Activated T-cell treated with anti-CD3 and anti-CD28 coated beads, Interleukin-2, amount 50 U/mL, for 4 hours (primary cell): ENCODE measurements around the gene KRTAP1-5. TPM values are rescaled to one million over a fixed set of nuclear protein-coding genes. Genes with fewer than 3 reads are reported as not detected.

Experiments
- total RNA-seq, 3 donors: library from RNA; stranded (reverse); gene quantifications; one replicate each; pipeline ENCODE4 v1.2.1, GENCODE V29; 2021

The KRTAP1-5 gene
- total RNA-seq, 3 donors from 2014 or later: not detected

Other genes with a start within 250 kb of the KRTAP1-5 start
- not detected for gene KRT27, start 244.7 kb downstream of the KRTAP1-5 start, total RNA-seq
- not detected for gene KRT28, start 227.2 kb downstream of the KRTAP1-5 start, total RNA-seq
- gene KRT10, start 204.6 kb downstream of the KRTAP1-5 start, total RNA-seq: 10 to 100 TPM; 48.7 to 50.0 (median 49.7) TPM
- not detected for gene KRT12, start 160.0 kb downstream of the KRTAP1-5 start, total RNA-seq
- gene KRT20, start 142.0 kb downstream of the KRTAP1-5 start, total RNA-seq: under 1 TPM; 0.19 to 0.30 (median 0.21) TPM
- not detected for gene KRT23, start 89.6 kb downstream of the KRTAP1-5 start, total RNA-seq
- gene KRT39, start 60.3 kb downstream of the KRTAP1-5 start, total RNA-seq: not detected
- not detected for gene KRT40, start 42.9 kb downstream of the KRTAP1-5 start, total RNA-seq
- gene KRTAP3-3, start 33.0 kb downstream of the KRTAP1-5 start, total RNA-seq: not detected
- not detected for gene KRTAP3-2, start 27.3 kb downstream of the KRTAP1-5 start, total RNA-seq
- gene KRTAP3-1, start 18.1 kb downstream of the KRTAP1-5 start, total RNA-seq: not detected
- not detected for gene KRTAP1-4, start 3.0 kb upstream of the KRTAP1-5 start, total RNA-seq
- gene KRTAP1-3, start 7.7 kb upstream of the KRTAP1-5 start, total RNA-seq: not detected
- not detected for gene KRTAP1-1, start 14.2 kb upstream of the KRTAP1-5 start, total RNA-seq
- gene KRTAP2-1, start 20.1 kb upstream of the KRTAP1-5 start, total RNA-seq: not detected
- gene KRTAP2-2, start 28.0 kb upstream of the KRTAP1-5 start, total RNA-seq: not detected
- gene KRTAP2-3, start 32.9 kb upstream of the KRTAP1-5 start, total RNA-seq: not detected
- not detected for gene KRTAP2-4, start 38.7 kb upstream of the KRTAP1-5 start, total RNA-seq
- gene KRTAP4-7, start 56.9 kb upstream of the KRTAP1-5 start, total RNA-seq: not detected
- not detected for gene KRTAP4-8, start 70.9 kb upstream of the KRTAP1-5 start, total RNA-seq
- gene KRTAP4-16, start 75.0 kb upstream of the KRTAP1-5 start, total RNA-seq: not detected
- gene KRTAP4-9, start 78.2 kb upstream of the KRTAP1-5 start, total RNA-seq: not detected
- gene KRTAP4-11, start 91.2 kb upstream of the KRTAP1-5 start, total RNA-seq: not detected
- gene KRTAP4-12, start 97.0 kb upstream of the KRTAP1-5 start, total RNA-seq: not detected
- gene KRTAP4-6, start 113.3 kb upstream of the KRTAP1-5 start, total RNA-seq: not detected
- not detected for gene KRTAP4-5, start 122.6 kb upstream of the KRTAP1-5 start, total RNA-seq
- not detected for gene KRTAP4-4, start 133.5 kb upstream of the KRTAP1-5 start, total RNA-seq
- not detected for gene KRTAP4-3, start 141.0 kb upstream of the KRTAP1-5 start, total RNA-seq
- gene KRTAP4-2, start 151.0 kb upstream of the KRTAP1-5 start, total RNA-seq: not detected
- gene KRTAP4-1, start 157.7 kb upstream of the KRTAP1-5 start, total RNA-seq: not detected
- not detected for gene KRTAP9-1, start 162.7 kb upstream of the KRTAP1-5 start, total RNA-seq
- not detected for gene KRTAP9-2, start 199.4 kb upstream of the KRTAP1-5 start, total RNA-seq
- not detected for gene KRTAP9-3, start 205.2 kb upstream of the KRTAP1-5 start, total RNA-seq
- gene KRTAP9-8, start 210.8 kb upstream of the KRTAP1-5 start, total RNA-seq: not detected
- gene KRTAP9-4, start 222.5 kb upstream of the KRTAP1-5 start, total RNA-seq: not detected
- gene KRTAP9-9, start 228.2 kb upstream of the KRTAP1-5 start, total RNA-seq: not detected
- gene KRTAP9-6, start 238.2 kb upstream of the KRTAP1-5 start, total RNA-seq: not detected
- not detected for gene KRTAP9-7, start 248.5 kb upstream of the KRTAP1-5 start, total RNA-seq